ENCODE data around the gene KRTAP10-6. TPM values are rescaled to one million over a fixed set of nuclear protein-coding genes. Genes with fewer than 3 reads are reported as not detected.
"Not testable (repeated sequence)": the region's sequence is repeated elsewhere in the genome, so short reads cannot be mapped to it uniquely, and the experiment has no call there.

KRTAP10-6 gene
- total RNA-seq, 2 experiments from 2014 or later: not detected

DNA sequence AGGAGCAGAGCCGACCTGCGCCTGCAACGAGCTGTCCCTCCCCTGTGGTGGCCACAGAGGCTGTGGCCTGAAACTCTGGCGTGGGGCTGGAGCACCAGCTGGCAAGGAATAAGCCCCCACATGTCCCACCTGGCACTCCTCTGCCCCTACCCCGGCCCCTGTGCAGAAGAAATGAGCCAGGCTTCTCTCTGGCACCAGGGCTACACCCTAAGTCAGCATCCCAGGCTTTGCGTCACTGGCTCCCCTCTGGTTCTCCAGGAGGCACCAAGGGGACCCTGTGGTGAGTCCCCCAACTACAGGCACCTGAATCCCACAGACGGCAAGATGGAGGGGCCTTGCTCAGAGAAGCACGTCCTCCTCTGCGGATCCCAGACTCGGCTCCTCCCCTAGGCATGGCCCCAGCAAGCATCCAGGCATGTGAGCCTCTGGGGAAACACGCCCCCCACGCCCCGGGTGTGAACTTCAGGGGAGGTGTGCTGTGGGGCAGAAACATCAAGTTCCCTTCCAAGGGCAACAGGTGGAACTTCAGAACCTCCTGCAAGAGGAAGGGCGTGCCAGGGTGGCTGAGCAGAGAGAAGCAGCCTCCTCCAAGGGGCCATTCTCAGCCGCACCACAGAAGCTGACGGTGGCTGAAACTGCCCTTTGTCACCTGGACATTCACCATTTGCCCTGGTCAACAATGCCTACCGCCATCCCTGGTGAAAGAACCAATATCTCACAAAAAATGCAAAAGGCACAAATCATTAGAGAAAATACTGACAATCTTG lies 11.0 kb upstream of the KRTAP10-6 start:
- no peak for DNase-seq
- Histone ChIP-seq H3K27ac (ENCODE audit: low read depth in 1 of 2, low read length in 2 of 2) (no peak overlapping the region), H3K9me3 (ENCODE audit: control insufficient read depth in 1 of 2, insufficient read depth in 1 of 2, low read length in 2 of 2) (peaks cover 7 to 14% of the 10 kb centered on the region in 2 experiments), H3K4me3 (ENCODE audit: low read length) (no peak overlapping the region), H3K27me3 (ENCODE audit: control insufficient read depth in 1 of 2, insufficient read depth in 2 of 2, low read length in 2 of 2) (no peaks in the 10 kb centered on the region), H3K36me3 (ENCODE audit: insufficient read depth, low read length) (no peaks in the 10 kb centered on the region), H3K4me1 (ENCODE audit: insufficient read depth, low read length) (peaks cover 2% of the 10 kb centered on the region)
- ChIA-PET CTCF (no interaction called here), POLR2A (interaction anchor here (0.6 kb wide), 1 partner anchor 959 kb away, joined by 3 read pairs; no protein-coding TSS in a partner anchor)
- no peak overlapping the region for H3K4me3 Mint-ChIP-seq
- intact Hi-C loops (cut with DNase I, micrococcal nuclease): no loop called here
- no peaks in the 10 kb centered on the region for H3K36me3 Mint-ChIP-seq (ENCODE audit: low read depth)
- ATAC-seq (ENCODE audit: poor library complexity): no peak
- TF ChIP-seq, protein P1, sequence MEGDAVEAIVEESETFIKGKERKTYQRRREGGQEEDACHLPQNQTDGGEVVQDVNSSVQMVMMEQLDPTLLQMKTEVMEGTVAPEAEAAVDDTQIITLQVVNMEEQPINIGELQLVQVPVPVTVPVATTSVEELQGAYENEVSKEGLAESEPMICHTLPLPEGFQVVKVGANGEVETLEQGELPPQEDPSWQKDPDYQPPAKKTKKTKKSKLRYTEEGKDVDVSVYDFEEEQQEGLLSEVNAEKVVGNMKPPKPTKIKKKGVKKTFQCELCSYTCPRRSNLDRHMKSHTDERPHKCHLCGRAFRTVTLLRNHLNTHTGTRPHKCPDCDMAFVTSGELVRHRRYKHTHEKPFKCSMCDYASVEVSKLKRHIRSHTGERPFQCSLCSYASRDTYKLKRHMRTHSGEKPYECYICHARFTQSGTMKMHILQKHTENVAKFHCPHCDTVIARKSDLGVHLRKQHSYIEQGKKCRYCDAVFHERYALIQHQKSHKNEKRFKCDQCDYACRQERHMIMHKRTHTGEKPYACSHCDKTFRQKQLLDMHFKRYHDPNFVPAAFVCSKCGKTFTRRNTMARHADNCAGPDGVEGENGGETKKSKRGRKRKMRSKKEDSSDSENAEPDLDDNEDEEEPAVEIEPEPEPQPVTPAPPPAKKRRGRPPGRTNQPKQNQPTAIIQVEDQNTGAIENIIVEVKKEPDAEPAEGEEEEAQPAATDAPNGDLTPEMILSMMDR (IDR thresholded peaks at IDR 0.05): no peak
- no peaks in the 10 kb centered on the region for H3K4me1 Mint-ChIP-seq (ENCODE audit: low read depth)
- peaks cover 4% of the 10 kb centered on the region for H3K27me3 Mint-ChIP-seq
- no peak overlapping the region for H3K27ac Mint-ChIP-seq
- peaks cover 2% of the 10 kb centered on the region for H3K9me3 Mint-ChIP-seq

DNA sequence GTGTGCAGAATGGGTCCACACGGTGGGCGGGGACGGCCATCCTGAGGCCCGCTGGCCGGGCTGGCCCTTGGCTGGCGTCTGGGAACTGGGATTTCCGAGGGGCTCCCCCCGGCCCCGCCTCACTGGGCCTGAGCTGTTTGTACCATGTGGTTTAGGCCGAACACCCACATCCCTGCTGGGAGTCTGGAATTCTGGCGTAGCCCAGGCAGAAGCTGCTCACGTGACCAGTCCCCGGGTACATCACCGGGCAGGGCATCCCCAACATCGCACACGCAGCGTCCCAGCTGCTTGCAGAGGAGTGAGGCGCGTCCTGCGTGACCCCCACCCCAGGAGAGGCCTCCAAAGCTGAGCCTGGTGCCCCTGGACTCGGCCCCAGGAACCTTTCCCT lies 10.2 kb upstream of the KRTAP10-6 start:
- CTCF ChIA-PET: no interaction called here
- H3K4me3 Mint-ChIP-seq: no peak overlapping the region

DNA sequence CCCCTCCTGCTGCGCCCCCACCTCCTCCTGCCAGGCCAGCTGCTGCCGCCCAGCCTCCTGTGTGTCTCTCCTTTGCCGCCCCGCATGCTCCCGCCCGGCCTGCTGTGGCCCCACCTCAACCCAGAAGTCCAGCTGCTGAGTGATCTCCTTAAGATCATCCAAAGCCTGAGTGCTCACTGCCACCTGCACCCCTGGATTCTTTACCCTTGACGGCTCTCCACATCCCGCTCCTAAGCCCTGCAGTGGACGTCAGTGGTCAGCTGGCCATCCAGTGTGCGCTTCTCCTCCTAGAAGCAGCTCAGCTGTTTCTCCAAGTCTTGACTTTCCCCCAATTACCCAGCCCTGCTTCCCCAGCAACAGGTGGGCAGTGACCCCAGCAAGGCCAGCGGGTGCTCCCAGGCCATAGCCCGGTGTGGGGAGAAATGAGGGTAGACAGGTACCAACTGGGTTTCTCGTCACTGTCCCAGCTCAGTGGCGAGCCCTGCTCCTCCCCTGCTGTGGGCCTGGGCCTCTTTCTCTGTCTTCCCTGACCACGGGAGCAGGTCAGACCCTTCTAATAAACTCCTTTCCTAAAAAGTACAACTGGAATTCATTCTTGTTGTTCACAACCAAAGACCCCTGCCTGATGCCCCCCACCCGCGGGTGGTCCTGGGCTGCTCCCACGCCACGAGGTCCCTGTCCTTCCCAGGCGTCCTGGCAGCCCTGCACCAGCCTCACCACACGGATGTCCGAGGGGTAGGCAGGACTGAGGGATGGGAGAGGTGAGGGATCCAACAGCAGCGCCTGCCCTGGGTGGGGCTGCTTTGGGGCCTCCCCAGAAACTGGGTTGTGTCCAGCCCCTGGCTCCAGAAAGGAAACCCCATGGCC lies 9.5 kb upstream of the KRTAP10-6 start:
- intact Hi-C loops (cut with DNase I, micrococcal nuclease): no loop called here
- Histone ChIP-seq H3K27me3 (ENCODE audit: control insufficient read depth in 1 of 2, insufficient read depth in 2 of 2, low read length in 2 of 2) (no peaks in the 10 kb centered on the region), H3K9me3 (ENCODE audit: control insufficient read depth in 1 of 2, insufficient read depth in 1 of 2, low read length in 2 of 2) (peaks cover 10 to 14% of the 10 kb centered on the region in 2 experiments), H3K27ac (ENCODE audit: low read depth in 1 of 2, low read length in 2 of 2) (no peak overlapping the region), H3K36me3 (ENCODE audit: insufficient read depth, low read length) (no peaks in the 10 kb centered on the region), H3K4me3 (ENCODE audit: low read length) (no peak overlapping the region), H3K4me1 (ENCODE audit: insufficient read depth, low read length) (peaks cover 2% of the 10 kb centered on the region)
- POLR2A ChIA-PET: no interaction called here
- DNase-seq: no peak
- ATAC-seq (ENCODE audit: poor library complexity): no peak
- Mint-ChIP-seq H3K4me1 (ENCODE audit: low read depth) (no peaks in the 10 kb centered on the region), H3K36me3 (ENCODE audit: low read depth) (no peaks in the 10 kb centered on the region), H3K27me3 (peaks cover 4% of the 10 kb centered on the region), H3K27ac (no peak overlapping the region), H3K9me3 (peaks cover 2% of the 10 kb centered on the region), H3K4me3 (no peak overlapping the region)
- TF ChIP-seq, protein P1 (IDR thresholded peaks at IDR 0.05): no peak
- CTCF ChIA-PET: no interaction called here

More for the DNA sequence above, 10.2 kb upstream of the KRTAP10-6 start:
- H3K9me3 Mint-ChIP-seq: peaks cover 2% of the 10 kb centered on the region
- H3K4me1 ChIP-seq (ENCODE audit: insufficient read depth, low read length): peaks cover 2% of the 10 kb centered on the region
- POLR2A ChIA-PET: interaction anchor here (0.6 kb wide), 1 partner anchor 959 kb away, joined by 3 read pairs; no protein-coding TSS in a partner anchor
- DNase-seq: no peak
- no peak overlapping the region for H3K4me3 ChIP-seq (ENCODE audit: low read length)
- H3K27ac ChIP-seq (ENCODE audit: low read depth in 1 of 2, low read length in 2 of 2): no peak overlapping the region
- intact Hi-C loops (cut with DNase I, micrococcal nuclease): no loop called here
- H3K9me3 ChIP-seq (ENCODE audit: control insufficient read depth in 1 of 2, insufficient read depth in 1 of 2, low read length in 2 of 2): peaks cover 10 to 14% of the 10 kb centered on the region in 2 experiments
- no peaks in the 10 kb centered on the region for H3K36me3 ChIP-seq (ENCODE audit: insufficient read depth, low read length)
- TF ChIP-seq, protein P1 (IDR thresholded peaks at IDR 0.05): no peak
- no peaks in the 10 kb centered on the region for H3K4me1 Mint-ChIP-seq (ENCODE audit: low read depth)
- no peak overlapping the region for H3K27ac Mint-ChIP-seq
- H3K27me3 ChIP-seq (ENCODE audit: control insufficient read depth in 1 of 2, insufficient read depth in 2 of 2, low read length in 2 of 2): no peaks in the 10 kb centered on the region
- no peaks in the 10 kb centered on the region for H3K36me3 Mint-ChIP-seq (ENCODE audit: low read depth)
- peaks cover 4% of the 10 kb centered on the region for H3K27me3 Mint-ChIP-seq
- ATAC-seq (ENCODE audit: poor library complexity): no peak

GRCh38 chr21:44601091-44601490 lies 8.8 kb upstream of the KRTAP10-6 start:
- POLR2A ChIA-PET; H3K36me3 ChIP-seq (ENCODE audit: insufficient read depth, low read length); H3K4me3 ChIP-seq (ENCODE audit: low read length); CTCF ChIA-PET; DNase-seq; H3K4me1 Mint-ChIP-seq (ENCODE audit: low read depth); ATAC-seq (ENCODE audit: poor library complexity); H3K4me3 Mint-ChIP-seq; H3K27ac ChIP-seq (ENCODE audit: low read depth in 1 of 2, low read length in 2 of 2); H3K4me1 ChIP-seq (ENCODE audit: insufficient read depth, low read length); H3K27ac Mint-ChIP-seq; H3K36me3 Mint-ChIP-seq (ENCODE audit: low read depth); H3K27me3 ChIP-seq (ENCODE audit: control insufficient read depth in 1 of 2, insufficient read depth in 2 of 2, low read length in 2 of 2); H3K27me3 Mint-ChIP-seq; intact Hi-C loops (cut with DNase I, micrococcal nuclease); H3K9me3 Mint-ChIP-seq: not testable (repeated sequence)
- peaks cover 10 to 14% of the 10 kb centered on the region in 2 experiments for H3K9me3 ChIP-seq (ENCODE audit: control insufficient read depth in 1 of 2, insufficient read depth in 1 of 2, low read length in 2 of 2)

Measured in CD4-positive, alpha-beta T cell (primary cell).